K562 (cell line): ENCODE measurements around the gene ARHGAP24. TPM values are rescaled to one million over a fixed set of nuclear protein-coding genes. Genes with fewer than 3 reads are reported as not detected.

Source experiments
- CCAR2 ChIP-seq: fragments of 200-400 bp; formaldehyde crosslinking; IDR thresholded peaks from 2 replicates; pipeline ENCODE4 v1.6.1; 2017; ENCODE audit warnings: mild to moderate bottlenecking, low read depth, low read length
- CHD2 ChIP-seq: IDR thresholded peaks from 2 replicates; pipeline ENCODE4 v1.6.1; 2011; ENCODE audit warnings: low read depth, low read length
- DNMT1 ChIP-seq: fragments of 450-650 bp; IDR thresholded peaks from 2 replicates; pipeline ENCODE4 v1.6.1; 2016; ENCODE audit warnings: antibody characterized with exemption, mild to moderate bottlenecking
- FOXJ3 ChIP-seq: sonication (generic); formaldehyde crosslinking; IDR thresholded peaks from 2 replicates; pipeline ENCODE4 v1.4.0; 2020; ENCODE audit warnings: mild to moderate bottlenecking, missing genetic modification reagents
- HMGXB4 ChIP-seq: sonication (generic); formaldehyde crosslinking; IDR thresholded peaks from 2 replicates; pipeline ENCODE4 v1.8.1; 2023; ENCODE audit warnings: mild to moderate bottlenecking, missing genetic modification reagents
- HNRNPL ChIP-seq: fragments of 200-400 bp; formaldehyde crosslinking; IDR thresholded peaks from 2 replicates; pipeline ENCODE4 v1.6.1; 2017; ENCODE audit warnings: low read depth, mild to moderate bottlenecking, low read length
- IFI16 ChIP-seq: fragments of 250-450 bp; sonication (Bioruptor Pico); IDR thresholded peaks from 2 replicates; pipeline ENCODE4 v2.1.2; 2022; ENCODE audit warnings: mild to moderate bottlenecking, inconsistent platforms
- NFIC ChIP-seq: fragments of 450-650 bp; IDR thresholded peaks from 2 replicates; pipeline ENCODE4 v1.6.1; 2017; ENCODE audit warnings: mild to moderate bottlenecking, inconsistent platforms
- NONO ChIP-seq, 2 experiments: fragments of 200-400 bp in 1 of 2; fragments of 450-650 bp in 1 of 2; formaldehyde crosslinking in 1 of 2; IDR thresholded peaks; 2 replicates each; pipeline ENCODE4 v1.6.1; 2017; ENCODE audit warnings: low read depth in 2 of 2, mild to moderate bottlenecking in 2 of 2, moderate library complexity in 2 of 2, low read length in 1 of 2
- PKNOX1 ChIP-seq: fragments of 450-650 bp; IDR thresholded peaks from 2 replicates; pipeline ENCODE4 v1.6.1; 2016
- RBM15 ChIP-seq: fragments of 200-400 bp; formaldehyde crosslinking; IDR thresholded peaks from 2 replicates; pipeline ENCODE4 v1.6.1; 2018; ENCODE audit warnings: mild to moderate bottlenecking, low read length, moderate library complexity; ENCODE audit not compliant: insufficient read depth
- RFX5 ChIP-seq: IDR thresholded peaks from 2 replicates; pipeline ENCODE4 v1.6.1; 2011; ENCODE audit warnings: low read depth, mild to moderate bottlenecking, improper control_type of control experiment, low read length
- RHOXF2B ChIP-seq: fragments of 250-450 bp; sonication (Bioruptor Pico); conservative IDR thresholded peaks from 2 replicates; pipeline ENCODE4 v1.5.1; 2021
- SLC30A9 ChIP-seq: fragments of 250-450 bp; sonication (Bioruptor Pico); IDR thresholded peaks from 2 replicates; pipeline ENCODE4 v1.8.0; 2022; ENCODE audit warnings: mild to moderate bottlenecking, moderate library complexity
- SOX6 ChIP-seq: fragments of 450-650 bp; IDR thresholded peaks from 2 replicates; pipeline ENCODE4 v1.6.1; 2014; ENCODE audit warnings: mild to moderate bottlenecking
- ZC3H8 ChIP-seq: fragments of 450-650 bp; IDR thresholded peaks from 2 replicates; pipeline ENCODE4 v1.6.1; 2017
- ZNF174 ChIP-seq: fragments of 250-450 bp; sonication (Bioruptor Pico); IDR thresholded peaks from 2 replicates; pipeline ENCODE4 v1.4.0; 2020; ENCODE audit warnings: mild to moderate bottlenecking
- polyA plus RNA-seq, 8 experiments: library from polyadenylated mRNA; depleted of rRNA in 4 of 8; stranded (reverse) in 5 of 8; unstranded in 3 of 8; fragments of >200 nt; fragmentation: Nextera tagmentation in 2 of 8; fragmentation: Illumina TruSeq in 1 of 8; extraction: Ambion mirVana in 2 of 8; extraction: Trizol in 1 of 8; gene quantifications; 2 replicates each; pipeline versions ENCODE4 v1.2.1 to v1.2.3, GENCODE V29; 2011 to 2014; ENCODE audit warnings: inconsistent platforms in 1 of 8, missing spikeins in 1 of 8
- total RNA-seq, 7 experiments: library from RNA; depleted of rRNA in 6 of 7; stranded (reverse); fragments of >200 nt in 6 of 7; fragmentation: Illumina TruSeq in 2 of 7; extraction: Trizol in 2 of 7; gene quantifications; 2 replicates each; pipeline versions ENCODE4 v1.2.1 to v1.2.3, GENCODE V29; 2011 to 2021; ENCODE audit warnings: low replicate concordance in 1 of 7
- TF ChIP-seq, protein P1 (sequence below): fragments of 250-450 bp; sonication (Bioruptor Pico); IDR thresholded peaks from 2 replicates; pipeline ENCODE4 v1.5.0; 2021
- TF ChIP-seq, protein P2 (sequence below): sonication (generic); formaldehyde crosslinking; IDR thresholded peaks from 2 replicates; pipeline ENCODE4 v1.8.0; 2023; ENCODE audit warnings: mild to moderate bottlenecking, missing genetic modification reagents

Gene ARHGAP24
- total and polyA plus RNA-seq, 9 of the 15 experiments (the other 6 are each of a cell fraction or from before 2014, with no cell fraction given) = 8.0 to 22.6 (median 14.0) TPM

GRCh38 chr4:85676850-85677590, 202.1 kb downstream of the ARHGAP24 start (continued):
- TF ChIP-seq HMGXB4 (CRISPR knock-in tag) (no peak), ZNF174 (CRISPR knock-in tag) (no peak), RFX5 (no peak), RHOXF2B (CRISPR knock-in tag) (no peak), RBM15 (no peak), FOXJ3 (CRISPR knock-in tag) (no peak), CCAR2 (no peak), SLC30A9 (CRISPR knock-in tag) (no peak), PKNOX1 (0 out of 2 replicates have a peak, but pooled peaks have one; percentile 41), NONO (IDR thresholded peaks at IDR 0.05; ENCODE audit: low read depth in 2 of 2, low read length in 1 of 2) (no peak), ZC3H8 (no peak), NFIC (peak; percentile 71), DNMT1 (no peak), HNRNPL (no peak), IFI16 (CRISPR knock-in tag) (no peak), CHD2 (no peak), SOX6 (0 out of 2 replicates have a peak, but pooled peaks have one; percentile 16)
- TF ChIP-seq, protein P1, sequence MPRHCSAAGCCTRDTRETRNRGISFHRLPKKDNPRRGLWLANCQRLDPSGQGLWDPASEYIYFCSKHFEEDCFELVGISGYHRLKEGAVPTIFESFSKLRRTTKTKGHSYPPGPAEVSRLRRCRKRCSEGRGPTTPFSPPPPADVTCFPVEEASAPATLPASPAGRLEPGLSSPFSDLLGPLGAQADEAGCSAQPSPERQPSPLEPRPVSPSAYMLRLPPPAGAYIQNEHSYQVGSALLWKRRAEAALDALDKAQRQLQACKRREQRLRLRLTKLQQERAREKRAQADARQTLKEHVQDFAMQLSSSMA (CRISPR knock-in tag) = no peak
- TF ChIP-seq, protein P2, sequence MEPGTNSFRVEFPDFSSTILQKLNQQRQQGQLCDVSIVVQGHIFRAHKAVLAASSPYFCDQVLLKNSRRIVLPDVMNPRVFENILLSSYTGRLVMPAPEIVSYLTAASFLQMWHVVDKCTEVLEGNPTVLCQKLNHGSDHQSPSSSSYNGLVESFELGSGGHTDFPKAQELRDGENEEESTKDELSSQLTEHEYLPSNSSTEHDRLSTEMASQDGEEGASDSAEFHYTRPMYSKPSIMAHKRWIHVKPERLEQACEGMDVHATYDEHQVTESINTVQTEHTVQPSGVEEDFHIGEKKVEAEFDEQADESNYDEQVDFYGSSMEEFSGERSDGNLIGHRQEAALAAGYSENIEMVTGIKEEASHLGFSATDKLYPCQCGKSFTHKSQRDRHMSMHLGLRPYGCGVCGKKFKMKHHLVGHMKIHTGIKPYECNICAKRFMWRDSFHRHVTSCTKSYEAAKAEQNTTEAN = no peak
- TF ChIP-seq, all 486 proteins: peak for 3
